Measurements from ENCODE around the gene SLC35B2.
A peak's percentile ranks its signal among the peaks of the same experiment; 100 is the strongest.
"Not testable (repeated sequence)": the region's sequence is repeated elsewhere in the genome, so short reads cannot be mapped to it uniquely, and the experiment has no call there.

Gene SLC35B2

GRCh38 chr6:44238687-44239350 is 18.5 kb downstream of the SLC35B2 start:
- DNase-seq (ENCODE audit: low read depth), result no peak
- H3K4me3 ChIP-seq (ENCODE audit: low read depth, low read length), result no peak overlapping the region

GRCh38 chr6:44237813-44238433 is 19.4 kb downstream of the SLC35B2 start:
- no peak for DNase-seq (ENCODE audit: low read depth)
- peak overlapping the region; percentile 53 for H3K4me3 ChIP-seq (ENCODE audit: low read depth, low read length)

- DNase-seq (ENCODE audit: low read depth), result peak; percentile 90
- H3K4me3 ChIP-seq (ENCODE audit: low read depth, low read length), result peak overlapping the region; percentile 53
Measured at GRCh38 chr6:44237021-44237812, 20.1 kb downstream of the SLC35B2 start.

- DNase-seq (ENCODE audit: low read depth), result no peak
- no peak overlapping the region for H3K4me3 ChIP-seq (ENCODE audit: low read depth, low read length)
Measured at GRCh38 chr6:44235891-44236516, 21.3 kb downstream of the SLC35B2 start.

GRCh38 chr6:44235269-44235668 is 22.1 kb downstream of the SLC35B2 start:
- H3K4me3 ChIP-seq (ENCODE audit: low read depth, low read length), result no peak overlapping the region
- no peak for DNase-seq (ENCODE audit: low read depth)

GRCh38 chr6:44234101-44235025 is 23.0 kb downstream of the SLC35B2 start:
- no peak for DNase-seq (ENCODE audit: low read depth)

GRCh38 chr6:44233567-44234100 is 23.7 kb downstream of the SLC35B2 start:
- DNase-seq (ENCODE audit: low read depth), result no peak

More at GRCh38 chr6:44234101-44235025, 23.0 kb downstream of the SLC35B2 start:
- H3K4me3 ChIP-seq (ENCODE audit: low read depth, low read length), result no peak overlapping the region

GRCh38 chr6:44232676-44233566 is 24.4 kb downstream of the SLC35B2 start:
- H3K4me3 ChIP-seq (ENCODE audit: low read depth, low read length), result no peak overlapping the region
- no peak for DNase-seq (ENCODE audit: low read depth)

More at GRCh38 chr6:44233567-44234100, 23.7 kb downstream of the SLC35B2 start:
- no peak overlapping the region for H3K4me3 ChIP-seq (ENCODE audit: low read depth, low read length)

GRCh38 chr6:44231426-44231825 is 25.9 kb downstream of the SLC35B2 start:
- DNase-seq (ENCODE audit: low read depth), result not testable (repeated sequence)

GRCh38 chr6:44230034-44230675 is 27.2 kb downstream of the SLC35B2 start:
- no peak overlapping the region for H3K4me3 ChIP-seq (ENCODE audit: low read depth, low read length)
- DNase-seq (ENCODE audit: low read depth), result no peak

More at GRCh38 chr6:44231426-44231825, 25.9 kb downstream of the SLC35B2 start:
- H3K4me3 ChIP-seq (ENCODE audit: low read depth, low read length), result not testable (repeated sequence)

GRCh38 chr6:44229376-44230033 is 27.8 kb downstream of the SLC35B2 start:
- DNase-seq (ENCODE audit: low read depth), result no peak
- no peak overlapping the region for H3K4me3 ChIP-seq (ENCODE audit: low read depth, low read length)

- no peak overlapping the region for H3K4me3 ChIP-seq (ENCODE audit: low read depth, low read length)
- DNase-seq (ENCODE audit: low read depth), result no peak
Measured at GRCh38 chr6:44228836-44229235, 28.5 kb downstream of the SLC35B2 start.

GRCh38 chr6:44228433-44228832 is 28.9 kb downstream of the SLC35B2 start:
- no peak for DNase-seq (ENCODE audit: low read depth)
- H3K4me3 ChIP-seq (ENCODE audit: low read depth, low read length), result no peak overlapping the region

- H3K4me3 ChIP-seq (ENCODE audit: low read depth, low read length), result no peak overlapping the region
Measured at GRCh38 chr6:44228031-44228430, 29.3 kb downstream of the SLC35B2 start.

GRCh38 chr6:44227148-44227793 is 30.1 kb downstream of the SLC35B2 start:
- no peak for DNase-seq (ENCODE audit: low read depth)
- H3K4me3 ChIP-seq (ENCODE audit: low read depth, low read length), result peak overlapping the region; percentile 5

More at GRCh38 chr6:44228031-44228430, 29.3 kb downstream of the SLC35B2 start:
- DNase-seq (ENCODE audit: low read depth), result no peak
